ENCODE measurements around the gene CYB5D1.

DNA sequence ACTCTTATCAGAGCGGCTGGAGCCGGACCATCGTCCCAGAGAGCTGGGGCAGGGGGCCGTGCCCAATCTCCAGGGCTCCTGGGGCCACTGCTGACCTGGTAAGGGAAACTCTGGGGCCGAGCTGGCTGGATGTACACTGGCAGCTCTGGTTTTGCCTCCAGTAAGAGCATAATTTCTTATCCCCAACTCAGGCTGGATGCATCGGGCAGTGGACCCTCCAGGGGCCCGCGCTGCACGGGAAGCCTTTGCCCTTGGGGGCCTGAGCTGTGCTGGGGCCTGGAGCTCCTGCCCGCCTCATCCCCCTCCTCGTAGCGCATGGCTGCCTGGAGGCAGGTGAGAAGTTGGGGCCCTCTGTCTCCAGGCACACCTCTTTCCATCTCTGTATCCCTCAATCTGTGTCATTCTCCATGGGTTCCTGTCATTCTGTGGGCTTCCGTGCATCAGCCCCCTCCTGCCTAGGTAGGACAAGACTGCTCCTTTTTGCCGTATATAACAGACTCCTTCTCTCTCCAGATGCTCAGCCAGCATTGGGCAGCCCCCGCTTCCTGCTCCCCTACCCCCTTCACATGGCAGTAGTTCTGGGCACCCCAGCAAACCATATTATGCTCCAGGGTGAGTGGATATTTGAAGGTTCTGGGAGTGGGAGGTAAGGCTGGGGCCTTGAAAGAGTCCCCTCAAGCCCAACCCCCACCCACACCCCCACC lies 12.3 kb upstream of the CYB5D1 start:
- TF ChIP-seq, protein P1, sequence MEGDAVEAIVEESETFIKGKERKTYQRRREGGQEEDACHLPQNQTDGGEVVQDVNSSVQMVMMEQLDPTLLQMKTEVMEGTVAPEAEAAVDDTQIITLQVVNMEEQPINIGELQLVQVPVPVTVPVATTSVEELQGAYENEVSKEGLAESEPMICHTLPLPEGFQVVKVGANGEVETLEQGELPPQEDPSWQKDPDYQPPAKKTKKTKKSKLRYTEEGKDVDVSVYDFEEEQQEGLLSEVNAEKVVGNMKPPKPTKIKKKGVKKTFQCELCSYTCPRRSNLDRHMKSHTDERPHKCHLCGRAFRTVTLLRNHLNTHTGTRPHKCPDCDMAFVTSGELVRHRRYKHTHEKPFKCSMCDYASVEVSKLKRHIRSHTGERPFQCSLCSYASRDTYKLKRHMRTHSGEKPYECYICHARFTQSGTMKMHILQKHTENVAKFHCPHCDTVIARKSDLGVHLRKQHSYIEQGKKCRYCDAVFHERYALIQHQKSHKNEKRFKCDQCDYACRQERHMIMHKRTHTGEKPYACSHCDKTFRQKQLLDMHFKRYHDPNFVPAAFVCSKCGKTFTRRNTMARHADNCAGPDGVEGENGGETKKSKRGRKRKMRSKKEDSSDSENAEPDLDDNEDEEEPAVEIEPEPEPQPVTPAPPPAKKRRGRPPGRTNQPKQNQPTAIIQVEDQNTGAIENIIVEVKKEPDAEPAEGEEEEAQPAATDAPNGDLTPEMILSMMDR (conservative IDR thresholded peaks at IDR 0.05 in 1 of 2, IDR thresholded peaks at IDR 0.05 in 1 of 2; ENCODE audit: low read depth in 1 of 2, low read length in 2 of 2) = no peak
- TF ChIP-seq EZH2 (IDR thresholded peaks at IDR 0.05; ENCODE audit: low read length, missing control alignments) = no peak

Data from fibroblast of lung (primary cell).